Measurements from ENCODE around the gene RPL7A.

The RPL7A gene

GRCh38 chr9:133340916-133341315, 7.1 kb upstream of the RPL7A start:
- ChIA-PET CTCF (interaction anchor here (0.8 to 3.0 kb wide), 8 partner anchors 10 to 152 kb away, joined by 3 to 18 read pairs (median 7); no protein-coding TSS in a partner anchor), POLR2A (no interaction called here)
- peaks cover 3 to 55% (median 54%) of the 10 kb centered on the region in 4 experiments for H3K4me1 ChIP-seq (ENCODE audit: control extremely low read depth in 1 of 4, control insufficient read depth in 4 of 4, insufficient read depth in 4 of 4, low read length in 3 of 4)
- 85% methylated on average over 13 of the region's 13 CpGs for WGBS (ENCODE audit: insufficient coverage)
- H3K9me3 ChIP-seq (ENCODE audit: control extremely low read depth in 1 of 5, control insufficient read depth in 4 of 5, insufficient read depth in 2 of 5, low read depth in 1 of 5, low read length in 4 of 5) = no peaks in the 10 kb centered on the region
- H3K27ac ChIP-seq (ENCODE audit: insufficient read depth in 1 of 2, low read depth in 1 of 2, low read length in 2 of 2, poor library complexity in 1 of 2, severe bottlenecking in 2 of 2) = peak overlapping the region in 1 of 2 experiments; percentile 65
- H3K4me3 ChIP-seq (ENCODE audit: control insufficient read depth in 1 of 7, extremely low read depth in 1 of 7, insufficient read depth in 4 of 7, low read depth in 2 of 7, low read length in 6 of 7) = peak overlapping the region in 4 of 7 experiments; percentile 14 to 37 (median 27)
- H3K36me3 ChIP-seq (ENCODE audit: control insufficient read depth in 4 of 4, insufficient read depth in 4 of 4, low read length in 3 of 4) = peaks cover 6 to 68% (median 32%) of the 10 kb centered on the region in 4 experiments
- no peak for DNase-seq
- no peaks in the 10 kb centered on the region for H3K27me3 ChIP-seq (replicated peaks in 2 of 5; ENCODE audit: control insufficient read depth in 4 of 5, insufficient read depth in 5 of 5, low read length in 4 of 5)

- Histone ChIP-seq H3K4me3 (ENCODE audit: control insufficient read depth in 1 of 7, extremely low read depth in 1 of 7, insufficient read depth in 4 of 7, low read depth in 2 of 7, low read length in 6 of 7) (peak overlapping the region in 4 of 7 experiments; percentile 7 to 37 (median 26)), H3K27me3 (replicated peaks in 2 of 5; ENCODE audit: control insufficient read depth in 4 of 5, insufficient read depth in 5 of 5, low read length in 4 of 5) (no peaks in the 10 kb centered on the region), H3K4me1 (ENCODE audit: control extremely low read depth in 1 of 4, control insufficient read depth in 4 of 4, insufficient read depth in 4 of 4, low read length in 3 of 4) (peaks cover 3 to 57% (median 55%) of the 10 kb centered on the region in 4 experiments), H3K27ac (ENCODE audit: insufficient read depth in 1 of 2, low read depth in 1 of 2, low read length in 2 of 2, poor library complexity in 1 of 2, severe bottlenecking in 2 of 2) (peak overlapping the region in 1 of 2 experiments; percentile 65), H3K36me3 (ENCODE audit: control insufficient read depth in 4 of 4, insufficient read depth in 4 of 4, low read length in 3 of 4) (peaks cover 6 to 69% (median 33%) of the 10 kb centered on the region in 4 experiments), H3K9me3 (ENCODE audit: control extremely low read depth in 1 of 5, control insufficient read depth in 4 of 5, insufficient read depth in 2 of 5, low read depth in 1 of 5, low read length in 4 of 5) (no peaks in the 10 kb centered on the region)
- CTCF ChIA-PET = interaction anchor here (0.8 to 3.0 kb wide), 11 partner anchors 9 to 155 kb away, joined by 3 to 18 read pairs (median 8); no protein-coding TSS in a partner anchor
- 78% methylated on average over 12 of the region's 15 CpGs for WGBS (ENCODE audit: insufficient coverage)
- peak; percentile 24 to 84 (median 76) for DNase-seq
- POLR2A ChIA-PET = interaction anchor here (0.9 kb wide), 1 partner anchor 133 kb away, joined by 3 read pairs; no protein-coding TSS in a partner anchor
Measured at GRCh38 chr9:133341369-133342068, 6.5 kb upstream of the RPL7A start.

GRCh38 chr9:133342069-133342406, 6.0 kb upstream of the RPL7A start:
- Histone ChIP-seq H3K36me3 (ENCODE audit: control insufficient read depth in 4 of 4, insufficient read depth in 4 of 4, low read length in 3 of 4) (peaks cover 6 to 69% (median 33%) of the 10 kb centered on the region in 4 experiments), H3K4me3 (ENCODE audit: control insufficient read depth in 1 of 7, extremely low read depth in 1 of 7, insufficient read depth in 4 of 7, low read depth in 2 of 7, low read length in 6 of 7) (peak overlapping the region in 1 of 7 experiments; percentile 23), H3K4me1 (ENCODE audit: control extremely low read depth in 1 of 4, control insufficient read depth in 4 of 4, insufficient read depth in 4 of 4, low read length in 3 of 4) (peaks cover 3 to 61% (median 57%) of the 10 kb centered on the region in 4 experiments), H3K9me3 (ENCODE audit: control extremely low read depth in 1 of 5, control insufficient read depth in 4 of 5, insufficient read depth in 2 of 5, low read depth in 1 of 5, low read length in 4 of 5) (no peaks in the 10 kb centered on the region), H3K27me3 (replicated peaks in 2 of 5; ENCODE audit: control insufficient read depth in 4 of 5, insufficient read depth in 5 of 5, low read length in 4 of 5) (no peaks in the 10 kb centered on the region), H3K27ac (ENCODE audit: insufficient read depth in 1 of 2, low read depth in 1 of 2, low read length in 2 of 2, poor library complexity in 1 of 2, severe bottlenecking in 2 of 2) (peak overlapping the region in 1 of 2 experiments; percentile 65)
- CTCF ChIA-PET = interaction anchor here (0.8 to 3.0 kb wide), 10 partner anchors 8 to 156 kb away, joined by 3 to 18 read pairs (median 6); no protein-coding TSS in a partner anchor
- 95% methylated on average over 12 of the region's 12 CpGs for WGBS (ENCODE audit: insufficient coverage)
- POLR2A ChIA-PET = interaction anchor here (0.9 kb wide), 1 partner anchor 133 kb away, joined by 3 read pairs; no protein-coding TSS in a partner anchor
- no peak for DNase-seq

- POLR2A ChIA-PET = no interaction called here
- CTCF ChIA-PET = interaction anchor here (0.8 to 3.0 kb wide), 9 partner anchors 8 to 156 kb away, joined by 3 to 18 read pairs (median 8); no protein-coding TSS in a partner anchor
- H3K27ac ChIP-seq (ENCODE audit: insufficient read depth in 1 of 2, low read depth in 1 of 2, low read length in 2 of 2, poor library complexity in 1 of 2, severe bottlenecking in 2 of 2) = peak overlapping the region in 1 of 2 experiments; percentile 65
- peaks cover 6 to 69% (median 33%) of the 10 kb centered on the region in 4 experiments for H3K36me3 ChIP-seq (ENCODE audit: control insufficient read depth in 4 of 4, insufficient read depth in 4 of 4, low read length in 3 of 4)
- DNase-seq = peak in 2 of 3 donors; percentile 26 to 31
- 90% methylated on average over 11 of the region's 11 CpGs for WGBS (ENCODE audit: insufficient coverage)
- H3K4me3 ChIP-seq (ENCODE audit: control insufficient read depth in 1 of 7, extremely low read depth in 1 of 7, insufficient read depth in 4 of 7, low read depth in 2 of 7, low read length in 6 of 7) = no peak overlapping the region
- peaks cover 3 to 62% (median 60%) of the 10 kb centered on the region in 4 experiments for H3K4me1 ChIP-seq (ENCODE audit: control extremely low read depth in 1 of 4, control insufficient read depth in 4 of 4, insufficient read depth in 4 of 4, low read length in 3 of 4)
- H3K9me3 ChIP-seq (ENCODE audit: control extremely low read depth in 1 of 5, control insufficient read depth in 4 of 5, insufficient read depth in 2 of 5, low read depth in 1 of 5, low read length in 4 of 5) = no peaks in the 10 kb centered on the region
- H3K27me3 ChIP-seq (replicated peaks in 2 of 5; ENCODE audit: control insufficient read depth in 4 of 5, insufficient read depth in 5 of 5, low read length in 4 of 5) = no peaks in the 10 kb centered on the region
Measured at GRCh38 chr9:133342570-133342969, 5.4 kb upstream of the RPL7A start.

GRCh38 chr9:133344071-133344470, 3.9 kb upstream of the RPL7A start:
- Histone ChIP-seq H3K36me3 (ENCODE audit: control insufficient read depth in 4 of 4, insufficient read depth in 4 of 4, low read length in 3 of 4) (peaks cover 7 to 67% (median 30%) of the 10 kb centered on the region in 4 experiments), H3K27me3 (replicated peaks in 2 of 5; ENCODE audit: control insufficient read depth in 4 of 5, insufficient read depth in 5 of 5, low read length in 4 of 5) (no peaks in the 10 kb centered on the region), H3K9me3 (ENCODE audit: control extremely low read depth in 1 of 5, control insufficient read depth in 4 of 5, insufficient read depth in 2 of 5, low read depth in 1 of 5, low read length in 4 of 5) (no peaks in the 10 kb centered on the region), H3K27ac (ENCODE audit: insufficient read depth in 1 of 2, low read depth in 1 of 2, low read length in 2 of 2, poor library complexity in 1 of 2, severe bottlenecking in 2 of 2) (no peak overlapping the region), H3K4me3 (ENCODE audit: control insufficient read depth in 1 of 7, extremely low read depth in 1 of 7, insufficient read depth in 4 of 7, low read depth in 2 of 7, low read length in 6 of 7) (no peak overlapping the region), H3K4me1 (ENCODE audit: control extremely low read depth in 1 of 4, control insufficient read depth in 4 of 4, insufficient read depth in 4 of 4, low read length in 3 of 4) (peaks cover 6 to 63% (median 61%) of the 10 kb centered on the region in 4 experiments)
- ChIA-PET CTCF (interaction anchor here (0.9 to 1.9 kb wide), 3 partner anchors 13 to 156 kb away, joined by 3 to 9 read pairs (median 4); no protein-coding TSS in a partner anchor), POLR2A (no interaction called here)
- 97% methylated on average over 18 of the region's 19 CpGs for WGBS (ENCODE audit: insufficient coverage)
- DNase-seq = no peak

GRCh38 chr9:133344979-133345378, 3.0 kb upstream of the RPL7A start:
- no peaks in the 10 kb centered on the region for H3K9me3 ChIP-seq (ENCODE audit: control extremely low read depth in 1 of 5, control insufficient read depth in 4 of 5, insufficient read depth in 2 of 5, low read depth in 1 of 5, low read length in 4 of 5)
- peaks cover 4 to 63% (median 61%) of the 10 kb centered on the region in 4 experiments for H3K4me1 ChIP-seq (ENCODE audit: control extremely low read depth in 1 of 4, control insufficient read depth in 4 of 4, insufficient read depth in 4 of 4, low read length in 3 of 4)
- no peak overlapping the region for H3K4me3 ChIP-seq (ENCODE audit: control insufficient read depth in 1 of 7, extremely low read depth in 1 of 7, insufficient read depth in 4 of 7, low read depth in 2 of 7, low read length in 6 of 7)
- no peak for DNase-seq
- 96% methylated on average over 11 of the region's 12 CpGs for WGBS (ENCODE audit: insufficient coverage)
- CTCF ChIA-PET = interaction anchor here (1.5 kb wide), 1 partner anchor 157 kb away, joined by 4 read pairs; no protein-coding TSS in a partner anchor
- POLR2A ChIA-PET = no interaction called here
- H3K27me3 ChIP-seq (replicated peaks in 2 of 5; ENCODE audit: control insufficient read depth in 4 of 5, insufficient read depth in 5 of 5, low read length in 4 of 5) = no peaks in the 10 kb centered on the region
- H3K27ac ChIP-seq (ENCODE audit: insufficient read depth in 1 of 2, low read depth in 1 of 2, low read length in 2 of 2, poor library complexity in 1 of 2, severe bottlenecking in 2 of 2) = no peak overlapping the region
- H3K36me3 ChIP-seq (ENCODE audit: control insufficient read depth in 4 of 4, insufficient read depth in 4 of 4, low read length in 3 of 4) = peaks cover 11 to 70% (median 34%) of the 10 kb centered on the region in 4 experiments
